PC-9 (cell line): Measurements from ENCODE around the gene ERC2. TPM values are rescaled to one million over a fixed set of nuclear protein-coding genes. Genes with fewer than 3 reads are reported as not detected.

ENCODE experiments used
- BruUV-seq: library from RNA; stranded (reverse); fragments of 400-500 nt; replicated peaks from 2 replicates; lab custom pipeline; 2021; lab: Mats Ljungman, UMichigan
- CTCF ChIA-PET: fragments of 300-600 bp; sonication (Branson Sonifier 250); formaldehyde crosslinking; loops from one replicate; lab custom pipeline; 2022; ENCODE audit warnings: antibody characterized with exemption; lab: Charles Lee
- POLR2A ChIA-PET: fragments of 300-600 bp; sonication (Branson Sonifier 250); formaldehyde crosslinking; loops from one replicate; lab custom pipeline; 2022; ENCODE audit warnings: antibody characterized with exemption; ENCODE audit not compliant: unreplicated experiment; lab: Charles Lee
- DNase-seq, 2 experiments: peaks; one replicate each; pipeline versions ENCODE4 v3.0.0 to v3.0.0-alpha.2; 2015 to 2022; ENCODE audit warnings: mixed read lengths in 1 of 2
- H2AFZ ChIP-seq: fragments of 200-600 bp; sonication (generic); 2 replicates; pipeline ENCODE4 v1.8.1; 2017; ENCODE audit warnings: antibody characterized with exemption
- H3F3A ChIP-seq: fragments of 200-600 bp; sonication (generic); 2 replicates; pipeline ENCODE4 v1.8.1; 2017; ENCODE audit warnings: antibody characterized with exemption, mild to moderate bottlenecking, low read depth; ENCODE audit not compliant: insufficient read depth
- H3K27ac ChIP-seq: fragments of 200-600 bp; sonication (generic); 2 replicates; pipeline ENCODE4 v1.6.1; 2016; ENCODE audit warnings: mixed run types
- H3K27me3 ChIP-seq: fragments of 200-600 bp; sonication (generic); 2 replicates; pipeline ENCODE4 v1.6.1; 2016; ENCODE audit warnings: low read depth, mixed run types; ENCODE audit not compliant: insufficient read depth
- H3K36me3 ChIP-seq: fragments of 200-600 bp; sonication (generic); 2 replicates; pipeline ENCODE4 v1.6.1; 2016; ENCODE audit warnings: low read depth, mixed run types
- H3K4me1 ChIP-seq: fragments of 200-600 bp; sonication (generic); replicated peaks from 2 replicates; pipeline ENCODE4 v1.6.1; 2016; ENCODE audit warnings: mixed run types; ENCODE audit not compliant: insufficient read depth
- H3K4me2 ChIP-seq: fragments of 200-600 bp; sonication (generic); 2 replicates; pipeline ENCODE4 v1.6.1; 2017; ENCODE audit warnings: mixed run types
- H3K4me3 ChIP-seq: fragments of 200-600 bp; sonication (generic); 2 replicates; pipeline ENCODE4 v1.6.1; 2016; ENCODE audit warnings: mixed run types
- H3K79me2 ChIP-seq: fragments of 200-600 bp; sonication (generic); 2 replicates; pipeline ENCODE4 v1.6.1; 2017; ENCODE audit warnings: low read depth, mixed run types
- H3K9me2 ChIP-seq: fragments of 200-600 bp; sonication (generic); 2 replicates; pipeline ENCODE4 v1.8.1; 2017; ENCODE audit warnings: mild to moderate bottlenecking; ENCODE audit not compliant: insufficient read depth
- H3K9me3 ChIP-seq: fragments of 200-600 bp; sonication (generic); 2 replicates; pipeline ENCODE4 v1.8.1; 2016; ENCODE audit warnings: low read depth; ENCODE audit not compliant: insufficient read depth
- H4K20me1 ChIP-seq: fragments of 200-600 bp; sonication (generic); 2 replicates; pipeline ENCODE4 v1.8.1; 2017; ENCODE audit not compliant: insufficient read depth
- EZH2 ChIP-seq: fragments of 200-600 bp; sonication (generic); IDR thresholded peaks from 2 replicates; pipeline ENCODE4 v1.8.0; 2017; ENCODE audit warnings: antibody characterized with exemption, low read depth
- intact Hi-C: fragments of 100-400 bp; cut with micrococcal nuclease; formaldehyde crosslinking; loops from one replicate; pipeline ENCODE4 v1.10.0; 2022; ENCODE audit not compliant: unreplicated experiment
- total RNA-seq: library from RNA; stranded (reverse); gene quantifications from 2 replicates; pipeline ENCODE4 v1.2.3, GENCODE V29; 2021
- TF ChIP-seq, protein P1 (sequence below): fragments of 200-600 bp; sonication (generic); conservative IDR thresholded peaks from 2 replicates; pipeline ENCODE4 v1.6.1; 2017; ENCODE audit warnings: mixed run types, antibody characterized with exemption, mild to moderate bottlenecking, moderate library complexity

The ERC2 gene
- total RNA-seq, 1 experiment from 2014 or later = 1.4 TPM

GRCh38 chr3:56189536-56189935, 278.7 kb downstream of the ERC2 start:
- Histone ChIP-seq H2AFZ (no peak overlapping the region), H3K4me1 (no peaks in the 10 kb centered on the region), H3K9me2 (no peaks in the 10 kb centered on the region), H4K20me1 (no peaks in the 10 kb centered on the region), H3K36me3 (no peaks in the 10 kb centered on the region), H3K4me2 (no peak overlapping the region), H3K4me3 (no peak overlapping the region), H3F3A (no peaks in the 10 kb centered on the region), H3K27me3 (peaks cover 17% of the 10 kb centered on the region; the same call in 1 of the 2 replicates), H3K9me3 (no peaks in the 10 kb centered on the region), H3K27ac (no peak overlapping the region), H3K79me2 (no peaks in the 10 kb centered on the region)
- BruUV-seq = no TSS peak
- TF ChIP-seq, protein P1, sequence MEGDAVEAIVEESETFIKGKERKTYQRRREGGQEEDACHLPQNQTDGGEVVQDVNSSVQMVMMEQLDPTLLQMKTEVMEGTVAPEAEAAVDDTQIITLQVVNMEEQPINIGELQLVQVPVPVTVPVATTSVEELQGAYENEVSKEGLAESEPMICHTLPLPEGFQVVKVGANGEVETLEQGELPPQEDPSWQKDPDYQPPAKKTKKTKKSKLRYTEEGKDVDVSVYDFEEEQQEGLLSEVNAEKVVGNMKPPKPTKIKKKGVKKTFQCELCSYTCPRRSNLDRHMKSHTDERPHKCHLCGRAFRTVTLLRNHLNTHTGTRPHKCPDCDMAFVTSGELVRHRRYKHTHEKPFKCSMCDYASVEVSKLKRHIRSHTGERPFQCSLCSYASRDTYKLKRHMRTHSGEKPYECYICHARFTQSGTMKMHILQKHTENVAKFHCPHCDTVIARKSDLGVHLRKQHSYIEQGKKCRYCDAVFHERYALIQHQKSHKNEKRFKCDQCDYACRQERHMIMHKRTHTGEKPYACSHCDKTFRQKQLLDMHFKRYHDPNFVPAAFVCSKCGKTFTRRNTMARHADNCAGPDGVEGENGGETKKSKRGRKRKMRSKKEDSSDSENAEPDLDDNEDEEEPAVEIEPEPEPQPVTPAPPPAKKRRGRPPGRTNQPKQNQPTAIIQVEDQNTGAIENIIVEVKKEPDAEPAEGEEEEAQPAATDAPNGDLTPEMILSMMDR = no peak
- no peak for TF ChIP-seq EZH2
- CTCF ChIA-PET = no interaction called here
- DNase-seq = no peak
- intact Hi-C loops = no loop called here
- POLR2A ChIA-PET = no interaction called here

GRCh38 chr3:56188201-56188600, 280.1 kb downstream of the ERC2 start:
- Histone ChIP-seq H3K9me2 (no peaks in the 10 kb centered on the region), H3F3A (no peaks in the 10 kb centered on the region), H3K79me2 (no peaks in the 10 kb centered on the region), H4K20me1 (no peaks in the 10 kb centered on the region), H3K27ac (no peak overlapping the region), H3K9me3 (no peaks in the 10 kb centered on the region), H2AFZ (no peak overlapping the region), H3K4me1 (no peaks in the 10 kb centered on the region), H3K27me3 (peaks cover 17% of the 10 kb centered on the region; the same call in 1 of the 2 replicates), H3K4me2 (no peak overlapping the region), H3K36me3 (no peaks in the 10 kb centered on the region), H3K4me3 (no peak overlapping the region)
- DNase-seq = no peak
- intact Hi-C loops = no loop called here
- CTCF ChIA-PET = no interaction called here
- POLR2A ChIA-PET = no interaction called here
- TF ChIP-seq EZH2 = no peak
- TF ChIP-seq, protein P1 = no peak
- BruUV-seq = no TSS peak

DNA sequence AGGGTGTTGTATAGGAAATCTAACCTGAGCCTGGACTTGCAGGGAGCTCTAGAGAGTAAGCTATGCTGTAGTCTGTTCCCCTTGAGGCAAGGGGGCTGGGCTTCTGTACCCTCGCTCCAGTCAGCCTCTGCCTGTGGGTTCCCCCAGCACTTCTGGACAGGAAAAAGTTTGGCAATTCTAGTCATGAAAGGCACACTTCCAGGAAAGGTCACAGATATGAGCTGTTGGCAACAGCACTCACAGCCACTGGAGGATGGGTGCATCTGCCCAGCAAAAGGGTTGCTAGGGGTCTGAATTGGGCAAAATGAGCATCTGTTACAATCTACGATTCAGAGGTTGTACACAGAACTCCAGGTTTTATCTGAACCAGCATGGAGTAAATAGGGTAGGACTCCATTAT, 281.2 kb downstream of the ERC2 start:
- TF ChIP-seq EZH2 = no peak
- TF ChIP-seq, protein P1 = no peak
- ChIA-PET CTCF (no interaction called here), POLR2A (no interaction called here)
- Histone ChIP-seq H3K27me3 (peaks cover 17% of the 10 kb centered on the region; the same call in 1 of the 2 replicates), H3K79me2 (no peaks in the 10 kb centered on the region), H3K9me2 (no peaks in the 10 kb centered on the region), H4K20me1 (no peaks in the 10 kb centered on the region), H2AFZ (no peak overlapping the region), H3K9me3 (no peaks in the 10 kb centered on the region), H3K27ac (no peak overlapping the region), H3K4me3 (no peak overlapping the region), H3K4me1 (no peaks in the 10 kb centered on the region), H3F3A (no peaks in the 10 kb centered on the region), H3K36me3 (no peaks in the 10 kb centered on the region), H3K4me2 (no peak overlapping the region)
- no peak for DNase-seq
- no TSS peak for BruUV-seq
- intact Hi-C loops = no loop called here
